Measurements from ENCODE around the gene FTCD. TPM values are rescaled to one million over a fixed set of nuclear protein-coding genes. Genes with fewer than 3 reads are reported as not detected.
"Not testable (repeated sequence)": the region's sequence is repeated elsewhere in the genome, so short reads cannot be mapped to it uniquely, and the experiment has no call there.

Gene FTCD
- total RNA-seq, 1 donor from 2014 or later: 2.3 TPM

- Mint-ChIP-seq H3K4me1 (ENCODE audit: unreplicated experiment) (no peaks in the 10 kb centered on the region), H3K27me3 (ENCODE audit: unreplicated experiment) (no peaks in the 10 kb centered on the region), H3K36me3 (ENCODE audit: unreplicated experiment) (no peaks in the 10 kb centered on the region), H3K27ac (ENCODE audit: unreplicated experiment) (no peak overlapping the region), H3K9me3 (ENCODE audit: unreplicated experiment) (no peaks in the 10 kb centered on the region), H3K4me3 (ENCODE audit: unreplicated experiment) (no peak overlapping the region)
- no peak for TF ChIP-seq CTCF (IDR thresholded peaks at IDR 0.05)
- DNase-seq (ENCODE audit: extremely low spot score, unreplicated experiment): no peak
Observed at GRCh38 chr21:46150491-46151121, 4.8 kb downstream of the FTCD start.

- H3K4me3 Mint-ChIP-seq (ENCODE audit: unreplicated experiment): no peak overlapping the region
- H3K36me3 Mint-ChIP-seq (ENCODE audit: unreplicated experiment): no peaks in the 10 kb centered on the region
- no peak for DNase-seq (ENCODE audit: extremely low spot score, unreplicated experiment)
- no peaks in the 10 kb centered on the region for H3K27me3 Mint-ChIP-seq (ENCODE audit: unreplicated experiment)
- H3K4me1 Mint-ChIP-seq (ENCODE audit: unreplicated experiment): no peaks in the 10 kb centered on the region
- no peak for TF ChIP-seq CTCF (IDR thresholded peaks at IDR 0.05)
- H3K9me3 Mint-ChIP-seq (ENCODE audit: unreplicated experiment): no peaks in the 10 kb centered on the region
- no peak overlapping the region for H3K27ac Mint-ChIP-seq (ENCODE audit: unreplicated experiment)
Observed at GRCh38 chr21:46150073-46150472, 5.3 kb downstream of the FTCD start.

DNA sequence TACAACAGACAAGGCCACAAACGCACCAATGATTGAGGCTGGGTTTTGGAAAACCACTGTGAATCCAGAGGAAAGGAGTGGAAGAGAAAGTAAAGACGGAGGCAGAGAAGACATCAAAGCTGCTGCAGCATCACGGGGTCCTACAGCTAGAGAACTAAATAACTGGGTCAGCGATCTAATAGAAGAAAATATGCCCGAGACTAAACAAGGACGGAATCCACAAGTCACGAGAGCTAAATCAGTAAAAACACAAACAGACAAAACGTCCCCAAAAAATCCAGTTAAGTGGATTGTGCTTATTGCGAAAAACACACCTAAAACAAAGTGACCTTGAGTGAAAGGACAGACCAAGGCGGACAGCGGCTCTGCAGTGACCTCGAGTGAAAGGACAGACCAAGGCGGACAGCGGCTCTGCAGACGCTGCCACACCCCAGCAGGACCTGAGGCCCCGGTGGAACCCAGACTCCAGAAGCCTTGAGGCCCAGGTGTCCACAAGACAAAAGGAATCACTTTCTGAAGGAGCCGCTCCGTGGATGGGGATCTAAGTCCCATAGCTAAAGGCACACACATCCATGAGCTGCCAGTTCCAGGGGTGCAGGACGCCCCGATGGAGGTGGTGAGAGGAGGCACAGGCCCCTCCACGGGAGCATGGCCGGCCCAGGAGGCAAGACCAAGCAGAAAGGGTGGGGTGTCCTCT, 6.0 kb downstream of the FTCD start:
- Mint-ChIP-seq H3K27ac (ENCODE audit: unreplicated experiment) (no peak overlapping the region), H3K36me3 (ENCODE audit: unreplicated experiment) (no peaks in the 10 kb centered on the region), H3K4me1 (ENCODE audit: unreplicated experiment) (peaks cover 3% of the 10 kb centered on the region), H3K4me3 (ENCODE audit: unreplicated experiment) (no peak overlapping the region), H3K27me3 (ENCODE audit: unreplicated experiment) (no peaks in the 10 kb centered on the region), H3K9me3 (ENCODE audit: unreplicated experiment) (no peaks in the 10 kb centered on the region)
- no peak for TF ChIP-seq CTCF (IDR thresholded peaks at IDR 0.05)
- DNase-seq (ENCODE audit: extremely low spot score, unreplicated experiment): no peak

DNA sequence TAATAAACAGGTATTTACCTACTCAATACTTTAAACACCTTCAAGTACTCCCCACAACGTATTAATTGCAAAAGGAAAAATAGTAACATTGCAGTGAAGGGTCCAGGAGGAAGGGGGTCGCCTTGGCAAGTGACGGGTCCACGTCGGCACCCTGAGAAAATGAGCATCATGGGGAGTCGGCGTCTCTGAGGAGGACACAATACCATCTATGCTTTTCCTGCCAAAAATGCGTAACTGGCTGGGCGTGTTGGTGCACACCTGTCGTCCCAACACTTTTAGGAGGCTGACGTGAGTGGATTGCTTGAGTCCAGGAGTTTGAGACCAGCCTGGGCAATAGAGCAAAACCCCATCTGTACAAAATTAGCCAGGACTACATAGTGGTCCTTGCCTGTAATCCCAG, 7.3 kb downstream of the FTCD start:
- Mint-ChIP-seq H3K36me3 (ENCODE audit: unreplicated experiment) (no peaks in the 10 kb centered on the region), H3K4me1 (ENCODE audit: unreplicated experiment) (peaks cover 11% of the 10 kb centered on the region), H3K4me3 (ENCODE audit: unreplicated experiment) (no peak overlapping the region), H3K9me3 (ENCODE audit: unreplicated experiment) (no peaks in the 10 kb centered on the region), H3K27me3 (ENCODE audit: unreplicated experiment) (no peaks in the 10 kb centered on the region), H3K27ac (ENCODE audit: unreplicated experiment) (no peak overlapping the region)
- TF ChIP-seq CTCF (IDR thresholded peaks at IDR 0.05): no peak
- DNase-seq (ENCODE audit: extremely low spot score, unreplicated experiment): no peak

DNA sequence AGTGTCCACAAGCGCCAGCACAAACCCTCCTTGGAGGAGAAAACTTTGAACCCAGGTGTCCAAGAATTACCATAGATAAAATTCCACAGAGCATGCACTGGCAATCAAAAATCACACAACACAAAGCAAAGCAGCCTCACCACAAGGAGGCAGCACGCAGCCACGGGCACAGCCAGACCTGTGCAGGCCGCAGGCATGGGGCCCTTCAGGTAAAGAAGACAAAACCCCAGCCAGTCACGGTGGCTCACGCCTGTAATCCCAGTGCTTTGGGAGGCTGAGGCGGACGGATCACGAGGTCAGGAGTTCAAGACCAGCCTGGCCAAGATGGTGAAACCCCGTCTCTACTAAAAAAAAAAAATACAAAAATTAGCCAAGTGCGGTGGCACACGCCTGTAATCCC, 8.0 kb downstream of the FTCD start:
- H3K36me3 Mint-ChIP-seq (ENCODE audit: unreplicated experiment); H3K27me3 Mint-ChIP-seq (ENCODE audit: unreplicated experiment); DNase-seq (ENCODE audit: extremely low spot score, unreplicated experiment); H3K27ac Mint-ChIP-seq (ENCODE audit: unreplicated experiment); H3K9me3 Mint-ChIP-seq (ENCODE audit: unreplicated experiment); H3K4me3 Mint-ChIP-seq (ENCODE audit: unreplicated experiment): not testable (repeated sequence)
- peaks cover 11% of the 10 kb centered on the region for H3K4me1 Mint-ChIP-seq (ENCODE audit: unreplicated experiment)
- TF ChIP-seq CTCF (IDR thresholded peaks at IDR 0.05): peak; percentile 51

Data from osteocyte (in vitro differentiated cells).